CD4-positive, alpha-beta T cell treated with Interleukin-2 at 100 ng/mL for 4 hours (primary cell): ENCODE results near the gene RASGRF2.
"Not testable (repeated sequence)": the region's sequence is repeated elsewhere in the genome, so short reads cannot be mapped to it uniquely, and the experiment has no call there.

ENCODE experiments used
- DNase-seq: peaks from one replicate; pipeline ENCODE4 v3.0.0-alpha.2; 2020; ENCODE audit warnings: low spot score

The RASGRF2 gene

GRCh38 chr5:81020478-81021167 lies 60.5 kb downstream of the RASGRF2 start:
- no peak for DNase-seq

DNA sequence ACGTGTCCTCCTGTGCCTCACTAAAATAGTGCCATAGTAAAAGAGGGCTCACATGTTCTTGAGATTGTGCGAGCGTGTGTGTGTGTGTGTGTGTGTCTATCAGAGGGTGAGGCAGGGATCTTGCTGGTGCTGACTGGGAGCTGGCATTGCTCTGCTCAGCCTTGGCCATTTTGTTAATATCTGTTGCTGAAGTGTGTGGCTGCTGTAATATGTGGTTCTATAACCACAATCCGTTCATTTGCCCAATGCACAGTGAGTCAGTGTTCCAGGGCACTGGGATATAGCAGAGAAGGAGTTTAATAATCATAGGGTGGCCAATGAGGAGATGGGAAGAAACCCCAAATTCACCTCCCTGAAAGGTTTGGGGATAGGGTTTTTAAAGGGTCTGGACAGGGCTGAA lies 61.3 kb downstream of the RASGRF2 start:
- DNase-seq, result no peak

GRCh38 chr5:81021951-81022687 lies 62.0 kb downstream of the RASGRF2 start:
- DNase-seq, result no peak

GRCh38 chr5:81022688-81023084 lies 62.5 kb downstream of the RASGRF2 start:
- DNase-seq, result no peak

GRCh38 chr5:81023261-81023970 lies 63.3 kb downstream of the RASGRF2 start:
- DNase-seq, result no peak

- no peak for DNase-seq
Measured at GRCh38 chr5:81027481-81028058, 67.4 kb downstream of the RASGRF2 start.

DNA sequence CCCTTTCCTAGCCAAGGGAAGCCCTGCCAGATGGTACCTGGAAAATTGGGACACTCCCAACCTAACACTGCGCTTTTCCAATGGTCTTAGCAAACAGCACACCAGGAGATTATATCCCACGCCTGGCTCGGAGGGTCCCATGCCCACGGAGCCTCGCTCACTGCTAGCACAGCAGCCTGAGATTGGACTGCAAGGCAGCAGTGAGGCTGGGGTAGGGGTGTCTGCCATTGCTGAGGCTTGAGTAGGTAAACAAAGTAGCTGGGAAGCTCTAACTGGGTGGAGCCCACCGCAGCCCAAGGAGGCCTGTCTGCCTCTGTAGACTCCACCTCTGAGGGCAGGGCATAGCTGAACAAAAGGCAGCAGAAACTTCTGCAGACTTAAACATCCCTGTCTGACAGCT lies 68.7 kb downstream of the RASGRF2 start:
- not testable (repeated sequence) for DNase-seq

DNA sequence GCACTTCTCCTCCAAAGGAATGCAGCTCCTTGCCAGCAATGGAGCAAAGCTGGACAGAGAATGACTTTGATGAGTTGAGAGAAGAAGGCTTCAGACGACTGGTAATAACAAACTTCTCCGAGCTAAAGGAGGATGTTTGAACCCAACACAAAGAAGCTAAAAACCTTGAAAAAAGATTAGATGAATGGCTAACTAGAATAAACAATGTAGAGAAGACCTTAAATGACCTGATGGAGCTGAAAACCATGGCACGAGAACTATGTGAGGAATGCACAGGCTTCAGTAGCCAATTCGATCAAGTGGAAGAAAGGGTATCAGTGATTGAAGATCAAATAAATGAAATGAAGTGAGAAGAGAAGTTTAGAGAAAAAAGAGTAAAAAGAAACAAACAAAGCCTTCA lies 69.6 kb downstream of the RASGRF2 start:
- DNase-seq, result not testable (repeated sequence)

DNA sequence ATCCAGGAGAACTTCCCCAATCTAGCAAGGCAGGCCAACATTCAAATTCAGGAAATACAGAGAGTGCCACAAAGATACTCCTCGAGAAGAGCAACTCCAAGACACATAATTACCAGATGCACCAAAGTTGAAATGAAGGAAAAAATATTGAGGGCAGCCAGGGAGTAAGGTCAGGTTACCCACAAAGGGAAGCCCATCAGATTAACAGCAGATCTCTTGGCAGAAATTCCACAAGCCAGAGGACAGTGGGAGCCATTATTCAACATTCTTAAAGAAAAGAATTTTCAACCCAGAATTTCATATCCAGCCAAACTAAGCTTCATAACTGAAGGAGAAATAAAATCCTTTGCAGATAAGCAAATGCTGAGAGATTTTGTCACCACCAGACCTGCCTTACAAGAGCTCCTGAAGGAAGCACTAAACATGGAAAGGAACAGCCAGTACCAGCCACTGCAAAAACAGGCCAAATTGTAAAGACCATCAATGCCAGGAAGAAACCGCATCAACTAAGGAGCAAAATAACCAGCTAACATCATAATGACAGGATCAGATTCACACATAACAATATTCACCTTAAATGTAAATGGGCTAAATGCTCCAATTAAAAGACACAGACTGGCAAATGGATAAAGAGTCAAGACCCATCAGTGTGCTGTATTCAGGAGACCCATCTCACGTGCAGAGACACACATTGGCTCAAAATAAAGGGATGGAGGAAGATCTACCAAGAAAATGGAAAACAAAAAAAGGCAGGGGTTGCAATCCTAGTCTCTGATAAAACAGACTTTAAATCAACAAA lies 70.3 kb downstream of the RASGRF2 start:
- DNase-seq, result not testable (repeated sequence)

- no peak for DNase-seq
Measured at GRCh38 chr5:81035522-81035921, 75.4 kb downstream of the RASGRF2 start.

- DNase-seq, result no peak
Measured at GRCh38 chr5:81038495-81038894, 78.3 kb downstream of the RASGRF2 start.

- DNase-seq, result no peak
Measured at GRCh38 chr5:81044868-81045267, 84.7 kb downstream of the RASGRF2 start.

- DNase-seq, result no peak
Measured at GRCh38 chr5:81045389-81045807, 85.2 kb downstream of the RASGRF2 start.

GRCh38 chr5:81046041-81046440 lies 85.9 kb downstream of the RASGRF2 start:
- no peak for DNase-seq

- no peak for DNase-seq
Measured at GRCh38 chr5:81052325-81052724, 92.2 kb downstream of the RASGRF2 start.

- not testable (repeated sequence) for DNase-seq
Measured at GRCh38 chr5:81053282-81053681, 93.1 kb downstream of the RASGRF2 start.

- no peak for DNase-seq
Measured at GRCh38 chr5:81058121-81058520, 98.0 kb downstream of the RASGRF2 start.

DNA sequence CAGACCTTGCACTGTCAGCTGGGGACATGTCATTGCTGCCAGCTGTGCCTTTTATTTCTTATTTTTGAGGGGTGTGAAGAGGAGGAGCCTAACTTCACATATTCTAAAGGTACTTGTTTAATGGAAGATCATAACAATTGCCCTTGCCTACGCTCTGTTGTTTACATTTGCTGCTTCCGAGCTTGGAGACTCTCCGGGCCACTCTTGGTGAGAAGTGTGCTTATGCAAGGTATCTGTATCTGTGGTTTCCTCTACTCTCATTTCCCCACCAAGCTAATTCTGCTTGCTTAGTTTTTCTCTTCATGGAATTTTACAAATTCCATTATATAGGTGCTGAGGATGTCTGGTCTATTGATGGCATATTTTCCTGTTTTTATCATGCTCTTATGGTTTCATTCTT lies 105.3 kb downstream of the RASGRF2 start:
- DNase-seq, result no peak

GRCh38 chr5:81066102-81066501 lies 105.9 kb downstream of the RASGRF2 start:
- DNase-seq, result no peak

GRCh38 chr5:81067406-81067805 lies 107.2 kb downstream of the RASGRF2 start:
- no peak for DNase-seq

- no peak for DNase-seq
Measured at GRCh38 chr5:81068063-81068462, 107.9 kb downstream of the RASGRF2 start.

GRCh38 chr5:81068635-81069034 lies 108.5 kb downstream of the RASGRF2 start:
- no peak for DNase-seq
